ENCODE results near the gene BMPER. TPM values are rescaled to one million over a fixed set of nuclear protein-coding genes. Genes with fewer than 3 reads are reported as not detected.

The BMPER gene
- total and polyA plus RNA-seq, 2 donors (not counting 1 experiment from before 2014, with no cell fraction given), result 12.2 to 15.9 TPM

DNA sequence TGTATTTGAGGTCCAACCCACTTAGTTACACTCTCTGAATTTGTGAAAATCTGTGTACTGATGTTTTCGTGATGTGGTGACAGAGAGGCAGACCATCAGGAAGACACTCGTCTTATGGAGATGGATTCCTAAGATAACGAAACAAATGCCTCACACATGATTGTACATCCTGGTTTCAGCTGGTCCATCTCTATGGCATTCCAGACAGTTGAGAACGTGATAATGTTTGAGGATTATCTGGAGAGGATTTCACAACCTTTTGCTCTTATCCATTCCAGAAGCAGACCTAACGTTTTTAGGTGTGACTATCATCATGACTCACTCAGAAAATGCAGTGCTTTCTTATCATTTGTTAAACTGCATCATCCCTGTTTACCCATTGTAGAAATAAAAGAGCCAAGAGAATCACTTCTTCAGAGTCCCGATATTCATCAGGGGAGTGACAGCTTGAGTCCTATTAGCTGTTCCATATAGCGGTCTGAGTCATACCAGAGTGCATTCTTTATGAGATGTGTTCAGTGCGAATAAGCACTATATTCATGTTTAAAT, 74.5 kb downstream of the BMPER start:
- H3K4me2 ChIP-seq (ENCODE audit: extremely low read depth, insufficient read depth, low read length), result peak overlapping the region; percentile 2
- H4K20me1 ChIP-seq (ENCODE audit: control insufficient read depth, extremely low read depth, insufficient read depth, low read length), result no peaks in the 10 kb centered on the region
- DNase-seq (ENCODE audit: low read depth in 2 of 2), result peak; percentile 76 to 94
- H3K36me3 ChIP-seq (ENCODE audit: control insufficient read depth, insufficient read depth, low read length), result no peaks in the 10 kb centered on the region
- peak overlapping the region; percentile 70 for H3K27ac ChIP-seq (ENCODE audit: insufficient read depth, low read length)
- no peaks in the 10 kb centered on the region for H3K27me3 ChIP-seq (ENCODE audit: control insufficient read depth, insufficient read depth, low read length)
- no peak overlapping the region for H3K4me3 ChIP-seq (replicated peaks in 1 of 4; ENCODE audit: control extremely low read depth in 1 of 4, insufficient read depth in 1 of 4, low read depth in 3 of 4, low read length in 4 of 4)
- no peaks in the 10 kb centered on the region for H3K9me3 ChIP-seq (ENCODE audit: control insufficient read depth, insufficient read depth, low read depth, low read length)
- H3K9ac ChIP-seq (ENCODE audit: insufficient read depth, low read length), result no peak overlapping the region
- H3K4me1 ChIP-seq (ENCODE audit: control insufficient read depth, extremely low read depth, insufficient read depth, low read length), result peaks cover 22% of the 10 kb centered on the region
- H2AFZ ChIP-seq (ENCODE audit: low read length), result no peak overlapping the region
- TF ChIP-seq EZH2 (IDR thresholded peaks at IDR 0.05; ENCODE audit: low read length, missing control alignments), result no peak
- TF ChIP-seq, protein P1, sequence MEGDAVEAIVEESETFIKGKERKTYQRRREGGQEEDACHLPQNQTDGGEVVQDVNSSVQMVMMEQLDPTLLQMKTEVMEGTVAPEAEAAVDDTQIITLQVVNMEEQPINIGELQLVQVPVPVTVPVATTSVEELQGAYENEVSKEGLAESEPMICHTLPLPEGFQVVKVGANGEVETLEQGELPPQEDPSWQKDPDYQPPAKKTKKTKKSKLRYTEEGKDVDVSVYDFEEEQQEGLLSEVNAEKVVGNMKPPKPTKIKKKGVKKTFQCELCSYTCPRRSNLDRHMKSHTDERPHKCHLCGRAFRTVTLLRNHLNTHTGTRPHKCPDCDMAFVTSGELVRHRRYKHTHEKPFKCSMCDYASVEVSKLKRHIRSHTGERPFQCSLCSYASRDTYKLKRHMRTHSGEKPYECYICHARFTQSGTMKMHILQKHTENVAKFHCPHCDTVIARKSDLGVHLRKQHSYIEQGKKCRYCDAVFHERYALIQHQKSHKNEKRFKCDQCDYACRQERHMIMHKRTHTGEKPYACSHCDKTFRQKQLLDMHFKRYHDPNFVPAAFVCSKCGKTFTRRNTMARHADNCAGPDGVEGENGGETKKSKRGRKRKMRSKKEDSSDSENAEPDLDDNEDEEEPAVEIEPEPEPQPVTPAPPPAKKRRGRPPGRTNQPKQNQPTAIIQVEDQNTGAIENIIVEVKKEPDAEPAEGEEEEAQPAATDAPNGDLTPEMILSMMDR (conservative IDR thresholded peaks at IDR 0.05 in 1 of 2, IDR thresholded peaks at IDR 0.05 in 1 of 2; ENCODE audit: low read depth in 1 of 2, low read length in 2 of 2), result no peak
- no peaks in the 10 kb centered on the region for H3K79me2 ChIP-seq (ENCODE audit: control insufficient read depth, insufficient read depth, low read length)

DNA sequence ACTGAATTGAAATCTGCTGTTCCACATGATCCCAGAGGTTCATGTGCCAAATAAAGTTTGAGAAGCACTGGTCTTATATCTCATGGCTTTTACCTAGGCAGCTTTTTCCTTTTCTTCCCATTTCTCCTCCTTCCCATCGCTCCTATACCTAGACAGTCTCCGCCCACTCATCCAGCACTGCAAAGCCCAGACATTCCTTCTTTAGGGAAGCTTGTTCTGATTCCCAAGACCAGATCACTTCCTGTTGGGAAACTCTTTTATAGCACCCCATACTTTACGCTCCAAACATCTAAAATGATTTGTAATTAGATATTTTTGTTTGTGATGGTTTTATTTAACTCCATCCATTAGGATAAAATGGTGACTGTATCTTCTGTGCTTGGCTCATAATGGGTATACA, 75.9 kb downstream of the BMPER start:
- Histone ChIP-seq H3K36me3 (ENCODE audit: control insufficient read depth, insufficient read depth, low read length) (no peaks in the 10 kb centered on the region), H3K9ac (ENCODE audit: insufficient read depth, low read length) (no peak overlapping the region), H2AFZ (ENCODE audit: low read length) (no peak overlapping the region), H3K4me2 (ENCODE audit: extremely low read depth, insufficient read depth, low read length) (no peak overlapping the region), H3K4me1 (ENCODE audit: control insufficient read depth, extremely low read depth, insufficient read depth, low read length) (peaks cover 26% of the 10 kb centered on the region), H3K27ac (ENCODE audit: insufficient read depth, low read length) (peak overlapping the region; percentile 70), H4K20me1 (ENCODE audit: control insufficient read depth, extremely low read depth, insufficient read depth, low read length) (no peaks in the 10 kb centered on the region), H3K4me3 (replicated peaks in 1 of 4; ENCODE audit: control extremely low read depth in 1 of 4, insufficient read depth in 1 of 4, low read depth in 3 of 4, low read length in 4 of 4) (no peak overlapping the region), H3K79me2 (ENCODE audit: control insufficient read depth, insufficient read depth, low read length) (no peaks in the 10 kb centered on the region), H3K9me3 (ENCODE audit: control insufficient read depth, insufficient read depth, low read depth, low read length) (no peaks in the 10 kb centered on the region), H3K27me3 (ENCODE audit: control insufficient read depth, insufficient read depth, low read length) (no peaks in the 10 kb centered on the region)
- TF ChIP-seq, protein P1 (conservative IDR thresholded peaks at IDR 0.05 in 1 of 2, IDR thresholded peaks at IDR 0.05 in 1 of 2; ENCODE audit: low read depth in 1 of 2, low read length in 2 of 2), result no peak
- TF ChIP-seq EZH2 (IDR thresholded peaks at IDR 0.05; ENCODE audit: low read length, missing control alignments), result no peak
- DNase-seq (ENCODE audit: low read depth in 2 of 2), result peak in 1 of 2 donors; percentile 33

DNA sequence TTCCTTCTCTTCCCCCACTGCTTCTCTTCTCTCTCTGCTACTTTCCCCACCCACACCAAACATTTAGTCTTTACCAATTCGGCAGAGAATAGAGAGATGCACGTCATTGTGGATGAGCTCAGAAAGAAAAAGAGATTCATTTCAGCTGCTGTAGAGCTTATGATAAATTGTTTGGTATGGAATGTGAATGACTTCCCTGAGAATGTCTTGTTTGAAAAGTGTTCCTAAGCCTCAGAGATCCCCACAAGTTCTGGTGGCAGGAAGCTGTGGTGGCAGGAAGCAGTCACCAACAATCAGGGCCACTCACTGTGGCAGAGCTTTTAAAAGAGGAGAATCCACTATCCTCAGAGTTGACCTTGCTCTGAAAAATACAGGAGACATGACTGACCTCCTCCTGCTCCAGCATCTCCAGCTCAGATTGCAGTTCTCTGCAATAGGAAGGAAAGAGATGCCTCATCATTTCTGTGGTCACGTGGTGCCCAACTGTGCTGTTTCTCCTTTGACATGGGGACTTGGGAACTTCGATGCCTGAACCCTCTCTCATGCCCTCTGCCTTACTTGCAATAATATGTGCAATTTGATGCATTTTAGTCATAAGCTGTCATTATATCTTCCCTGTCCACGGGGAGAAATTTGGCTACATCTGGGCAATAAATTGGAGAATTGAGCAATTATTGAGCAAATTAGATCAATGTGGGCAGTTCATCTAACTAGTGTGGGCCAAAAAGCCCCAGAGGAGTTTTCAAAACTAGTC, 76.5 kb downstream of the BMPER start:
- H3K4me2 ChIP-seq (ENCODE audit: extremely low read depth, insufficient read depth, low read length), result no peak overlapping the region
- no peaks in the 10 kb centered on the region for H3K27me3 ChIP-seq (ENCODE audit: control insufficient read depth, insufficient read depth, low read length)
- no peak overlapping the region for H3K9ac ChIP-seq (ENCODE audit: insufficient read depth, low read length)
- DNase-seq (ENCODE audit: low read depth in 2 of 2), result peak; percentile 36 to 42
- TF ChIP-seq, protein P1 (conservative IDR thresholded peaks at IDR 0.05 in 1 of 2, IDR thresholded peaks at IDR 0.05 in 1 of 2; ENCODE audit: low read depth in 1 of 2, low read length in 2 of 2), result no peak
- TF ChIP-seq EZH2 (IDR thresholded peaks at IDR 0.05; ENCODE audit: low read length, missing control alignments), result no peak
- no peaks in the 10 kb centered on the region for H4K20me1 ChIP-seq (ENCODE audit: control insufficient read depth, extremely low read depth, insufficient read depth, low read length)
- no peaks in the 10 kb centered on the region for H3K79me2 ChIP-seq (ENCODE audit: control insufficient read depth, insufficient read depth, low read length)
- H3K4me1 ChIP-seq (ENCODE audit: control insufficient read depth, extremely low read depth, insufficient read depth, low read length), result peaks cover 31% of the 10 kb centered on the region
- no peaks in the 10 kb centered on the region for H3K36me3 ChIP-seq (ENCODE audit: control insufficient read depth, insufficient read depth, low read length)
- H3K9me3 ChIP-seq (ENCODE audit: control insufficient read depth, insufficient read depth, low read depth, low read length), result no peaks in the 10 kb centered on the region
- H3K4me3 ChIP-seq (replicated peaks in 1 of 4; ENCODE audit: control extremely low read depth in 1 of 4, insufficient read depth in 1 of 4, low read depth in 3 of 4, low read length in 4 of 4), result no peak overlapping the region
- H3K27ac ChIP-seq (ENCODE audit: insufficient read depth, low read length), result peak overlapping the region; percentile 70
- no peak overlapping the region for H2AFZ ChIP-seq (ENCODE audit: low read length)
